Measurements from ENCODE around the gene DSCAML1.

Gene DSCAML1

GRCh38 chr11:117633976-117634755 is 162.8 kb downstream of the DSCAML1 start:
- no peak for DNase-seq (ENCODE audit: low read depth in 2 of 2)

GRCh38 chr11:117633186-117633754 is 163.7 kb downstream of the DSCAML1 start:
- DNase-seq (ENCODE audit: low read depth in 2 of 2): no peak

GRCh38 chr11:117632306-117632705 is 164.7 kb downstream of the DSCAML1 start:
- DNase-seq (ENCODE audit: low read depth in 2 of 2): no peak

GRCh38 chr11:117631336-117632140 is 165.5 kb downstream of the DSCAML1 start:
- DNase-seq (ENCODE audit: low read depth in 2 of 2): no peak

- no peak for DNase-seq (ENCODE audit: low read depth in 2 of 2)
These were observed 167.0 kb downstream of the DSCAML1 start for GRCh38 chr11:117629891-117630538.

- no peak for DNase-seq (ENCODE audit: low read depth in 2 of 2)
These were observed 167.9 kb downstream of the DSCAML1 start for GRCh38 chr11:117629146-117629545.

GRCh38 chr11:117627259-117627658 is 169.8 kb downstream of the DSCAML1 start:
- no peak for DNase-seq (ENCODE audit: low read depth in 2 of 2)

GRCh38 chr11:117626576-117626975 is 170.4 kb downstream of the DSCAML1 start:
- DNase-seq (ENCODE audit: low read depth in 2 of 2): no peak

GRCh38 chr11:117625237-117625636 is 171.8 kb downstream of the DSCAML1 start:
- DNase-seq (ENCODE audit: low read depth in 2 of 2): no peak

- no peak for DNase-seq (ENCODE audit: low read depth in 2 of 2)
These were observed 173.2 kb downstream of the DSCAML1 start for GRCh38 chr11:117623831-117624271.

- no peak for DNase-seq (ENCODE audit: low read depth in 2 of 2)
These were observed 175.8 kb downstream of the DSCAML1 start for GRCh38 chr11:117621226-117621625.

GRCh38 chr11:117620659-117621058 is 176.4 kb downstream of the DSCAML1 start:
- DNase-seq (ENCODE audit: low read depth in 2 of 2): no peak

- DNase-seq (ENCODE audit: low read depth in 2 of 2): no peak
These were observed 176.9 kb downstream of the DSCAML1 start for GRCh38 chr11:117620086-117620485.

- DNase-seq (ENCODE audit: low read depth in 2 of 2): no peak
These were observed 177.4 kb downstream of the DSCAML1 start for GRCh38 chr11:117619661-117620060.

- DNase-seq (ENCODE audit: low read depth in 2 of 2): no peak
These were observed 178.0 kb downstream of the DSCAML1 start for GRCh38 chr11:117618982-117619355.

- DNase-seq (ENCODE audit: low read depth in 2 of 2): no peak
These were observed 178.6 kb downstream of the DSCAML1 start for GRCh38 chr11:117618302-117618981.

- no peak for DNase-seq (ENCODE audit: low read depth in 2 of 2)
These were observed 180.0 kb downstream of the DSCAML1 start for GRCh38 chr11:117616979-117617378.

GRCh38 chr11:117614728-117615127 is 182.3 kb downstream of the DSCAML1 start:
- no peak for DNase-seq (ENCODE audit: low read depth in 2 of 2)

- no peak for DNase-seq (ENCODE audit: low read depth in 2 of 2)
These were observed 183.5 kb downstream of the DSCAML1 start for GRCh38 chr11:117613521-117613920.

GRCh38 chr11:117612177-117612576 is 184.8 kb downstream of the DSCAML1 start:
- DNase-seq (ENCODE audit: low read depth in 2 of 2): no peak

GRCh38 chr11:117610901-117611300 is 186.1 kb downstream of the DSCAML1 start:
- DNase-seq (ENCODE audit: low read depth in 2 of 2): no peak

All from stimulated activated CD8-positive, alpha-beta memory T cell treated with anti-CD3 and anti-CD28 coated beads, Interleukin-15, amount 100 ng/mL, for 48 hours (primary cell).